B cell (primary cell): Measurements from ENCODE around the gene PCDHGA11.
"Not testable (repeated sequence)": the region's sequence is repeated elsewhere in the genome, so short reads cannot be mapped to it uniquely, and the experiment has no call there.

Experiments used
- EZH2 ChIP-seq: IDR thresholded peaks from 2 replicates; pipeline ENCODE4 v1.6.1; 2012; ENCODE audit warnings: borderline replicate concordance, low read depth, mild to moderate bottlenecking, moderate library complexity, low read length; ENCODE audit not compliant: insufficient read depth, poor library complexity, severe bottlenecking
- TF ChIP-seq, protein P1 (sequence below): fragments of 200-600 bp; IDR thresholded peaks from one replicate; pipeline ENCODE4 v1.8.0; 2022; ENCODE audit warnings: antibody characterized with exemption, mild to moderate bottlenecking

GRCh38 chr5:141397756-141398551 lies 22.9 kb upstream of the PCDHGA11 start, which contains the start of gene PCDHGB5:
- TF ChIP-seq, protein P1, sequence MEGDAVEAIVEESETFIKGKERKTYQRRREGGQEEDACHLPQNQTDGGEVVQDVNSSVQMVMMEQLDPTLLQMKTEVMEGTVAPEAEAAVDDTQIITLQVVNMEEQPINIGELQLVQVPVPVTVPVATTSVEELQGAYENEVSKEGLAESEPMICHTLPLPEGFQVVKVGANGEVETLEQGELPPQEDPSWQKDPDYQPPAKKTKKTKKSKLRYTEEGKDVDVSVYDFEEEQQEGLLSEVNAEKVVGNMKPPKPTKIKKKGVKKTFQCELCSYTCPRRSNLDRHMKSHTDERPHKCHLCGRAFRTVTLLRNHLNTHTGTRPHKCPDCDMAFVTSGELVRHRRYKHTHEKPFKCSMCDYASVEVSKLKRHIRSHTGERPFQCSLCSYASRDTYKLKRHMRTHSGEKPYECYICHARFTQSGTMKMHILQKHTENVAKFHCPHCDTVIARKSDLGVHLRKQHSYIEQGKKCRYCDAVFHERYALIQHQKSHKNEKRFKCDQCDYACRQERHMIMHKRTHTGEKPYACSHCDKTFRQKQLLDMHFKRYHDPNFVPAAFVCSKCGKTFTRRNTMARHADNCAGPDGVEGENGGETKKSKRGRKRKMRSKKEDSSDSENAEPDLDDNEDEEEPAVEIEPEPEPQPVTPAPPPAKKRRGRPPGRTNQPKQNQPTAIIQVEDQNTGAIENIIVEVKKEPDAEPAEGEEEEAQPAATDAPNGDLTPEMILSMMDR: peak; percentile 35
- not testable (repeated sequence) for TF ChIP-seq EZH2
